GM18858 (cell line): ENCODE data around the gene VSX1.

ENCODE experiments used
- ATAC-seq: cut with Tn5 transposase; IDR thresholded peaks from one replicate; pipeline ENCODE4 v1.9.1; 2021; ENCODE audit not compliant: unreplicated experiment

The VSX1 gene

DNA sequence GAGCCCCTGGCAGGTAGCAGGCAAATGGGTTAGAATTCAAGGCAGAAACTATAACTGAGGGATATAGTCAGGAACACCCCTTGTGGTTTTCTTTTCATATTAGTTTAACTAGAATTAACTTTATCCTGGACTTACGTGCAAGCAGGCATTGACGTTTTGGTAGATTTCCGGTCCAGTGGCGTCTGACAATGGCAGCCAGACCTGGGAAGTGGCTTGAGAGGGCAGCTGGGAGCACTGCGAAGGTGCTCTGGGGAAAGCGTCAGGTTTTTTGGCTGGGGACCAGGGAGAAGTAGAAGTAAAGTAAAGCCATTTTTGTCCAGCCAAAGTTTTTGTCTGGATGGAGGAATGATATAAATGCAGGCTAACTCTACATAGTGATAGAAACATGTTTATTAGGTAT is 15.6 kb downstream of the VSX1 start:
- ATAC-seq = no peak

DNA sequence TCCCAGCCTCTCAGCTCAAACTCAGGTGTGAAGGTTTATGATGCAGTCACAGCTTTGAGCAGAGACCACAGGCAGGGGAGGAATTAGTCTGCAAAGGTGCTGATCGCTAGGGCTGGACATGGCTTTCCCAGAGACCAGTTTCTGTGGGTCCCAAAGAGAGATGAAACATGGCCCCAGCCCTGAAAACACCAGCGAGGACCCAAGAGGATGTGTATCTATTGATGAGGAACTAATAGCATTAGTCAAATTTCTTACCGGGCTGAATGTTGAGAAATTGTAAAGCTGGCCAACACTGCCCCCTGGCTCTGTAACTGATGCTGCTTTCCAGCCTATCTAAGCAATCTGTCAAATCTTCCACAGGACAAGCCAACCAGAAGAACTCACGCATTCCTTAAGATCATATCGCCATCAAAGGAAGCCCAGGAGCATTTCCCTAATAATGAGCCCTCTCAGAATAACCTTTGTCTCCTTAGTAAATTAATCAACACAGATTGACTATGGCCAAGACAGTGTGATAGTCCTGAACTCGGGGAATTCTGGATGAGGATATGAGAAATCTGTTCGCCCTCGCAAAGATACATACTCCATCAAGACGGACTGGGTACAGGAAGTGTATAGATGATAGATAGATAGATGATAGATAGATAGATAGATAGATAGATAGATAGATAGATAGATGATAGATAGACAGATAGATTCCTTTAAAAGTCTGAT is 16.2 kb downstream of the VSX1 start:
- ATAC-seq = no peak

DNA sequence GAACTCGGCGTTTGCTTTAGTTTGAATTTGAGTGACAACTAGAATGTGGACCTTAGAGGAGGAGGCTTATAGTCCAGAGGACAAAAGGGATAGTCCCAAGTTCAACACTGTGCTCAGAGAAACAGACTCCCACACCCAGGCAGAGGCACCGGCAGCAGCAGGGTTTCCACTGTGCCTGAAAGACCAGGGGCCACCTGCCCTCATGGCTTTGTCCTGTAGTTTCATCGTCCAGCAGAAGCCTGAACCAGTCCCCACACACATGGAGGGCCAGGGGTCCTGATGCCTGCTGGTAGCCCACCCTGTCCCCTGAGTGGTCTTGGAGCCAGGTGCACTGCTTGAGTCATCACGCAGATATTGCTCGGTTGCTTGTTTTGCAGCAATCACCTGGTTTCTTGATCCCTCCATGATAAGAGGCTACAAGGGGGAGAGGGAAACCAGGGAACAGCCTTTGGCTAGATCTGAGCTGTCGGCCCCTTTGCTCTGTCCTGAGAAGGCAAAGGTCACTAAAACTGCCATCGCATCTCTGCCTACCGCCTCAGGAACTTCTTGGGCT is 16.8 kb downstream of the VSX1 start:
- ATAC-seq = no peak

DNA sequence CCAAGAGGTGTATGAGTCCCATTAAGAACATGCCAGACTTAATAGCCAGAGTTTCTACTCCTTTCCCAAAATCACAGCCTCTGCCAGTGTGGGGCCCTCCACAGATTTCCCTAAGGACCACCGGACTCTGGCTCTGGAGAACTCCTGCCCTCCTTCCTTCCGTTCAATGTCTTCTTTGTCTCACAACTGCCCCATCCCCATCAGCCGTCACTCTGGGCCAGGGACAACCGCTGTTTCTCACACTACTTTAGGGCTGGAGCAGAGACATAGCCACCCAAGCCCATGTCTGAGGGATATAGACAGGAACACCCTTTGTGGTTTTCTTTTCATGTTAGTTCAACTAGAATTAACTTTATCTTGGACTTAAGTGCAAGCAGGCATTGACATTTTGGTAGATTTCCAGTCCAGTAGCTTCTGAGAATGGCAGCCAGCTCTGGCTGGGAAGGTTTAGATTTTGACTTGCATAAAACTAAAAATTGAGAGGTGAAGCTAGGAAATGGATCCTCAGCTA is 17.3 kb downstream of the VSX1 start:
- ATAC-seq = no peak

DNA sequence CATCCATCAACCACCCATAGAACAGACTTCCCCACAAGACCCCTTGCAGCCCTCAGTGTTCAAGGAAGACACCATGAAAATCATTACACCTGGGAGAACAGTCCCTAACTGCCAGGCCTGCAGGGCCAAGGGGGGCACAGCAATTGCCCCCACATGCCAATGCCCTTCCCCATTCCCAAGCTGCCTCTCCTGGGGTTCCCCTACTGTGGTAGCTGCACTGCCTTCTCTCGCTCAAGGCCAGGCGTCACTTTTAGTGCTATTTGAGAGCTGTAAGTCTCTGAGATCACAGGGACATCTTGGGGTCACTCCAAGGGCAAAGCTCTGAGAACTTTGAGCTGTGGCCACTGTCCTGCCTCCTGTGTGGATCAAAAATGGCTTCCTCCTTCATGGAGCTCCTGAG is 18.0 kb downstream of the VSX1 start:
- no peak for ATAC-seq

DNA sequence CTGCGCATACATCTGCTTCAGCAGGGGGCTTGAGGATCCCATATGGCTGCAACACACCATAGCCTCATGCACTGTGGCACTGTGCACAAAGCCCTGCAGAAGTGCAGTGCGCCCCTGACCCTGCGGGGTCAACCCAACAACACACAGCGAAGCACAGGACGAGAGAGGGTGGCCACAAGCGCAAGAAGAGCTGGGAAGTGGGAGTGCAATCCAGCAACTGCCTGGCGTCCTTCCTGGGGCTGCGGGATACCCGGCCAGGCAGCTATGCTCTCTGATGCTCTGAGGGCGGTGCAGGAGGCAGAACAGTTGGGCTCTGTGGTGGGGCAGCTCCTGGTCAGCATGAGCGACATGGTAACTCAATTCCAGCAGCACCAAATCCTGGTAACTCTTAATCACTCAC is 18.4 kb downstream of the VSX1 start:
- ATAC-seq = no peak

DNA sequence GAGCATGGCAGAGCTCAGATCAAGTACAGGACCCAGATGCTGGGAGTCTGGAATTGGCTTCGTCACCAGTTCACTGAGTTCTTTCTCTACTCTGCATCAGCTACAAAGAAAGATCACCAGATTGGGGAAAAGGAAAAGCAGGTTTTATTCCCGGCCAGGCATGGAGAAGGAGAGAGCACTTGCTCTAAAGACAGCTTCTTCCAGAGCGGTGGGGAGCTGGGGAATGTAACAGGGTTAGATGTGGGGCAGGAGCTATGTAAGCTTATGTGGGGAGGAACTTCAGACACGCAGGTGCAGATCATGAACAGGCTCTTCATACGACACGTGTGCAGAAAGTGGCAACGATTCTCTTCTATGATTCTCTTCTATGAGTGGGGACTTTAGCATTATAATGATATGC is 19.1 kb downstream of the VSX1 start:
- no peak for ATAC-seq

DNA sequence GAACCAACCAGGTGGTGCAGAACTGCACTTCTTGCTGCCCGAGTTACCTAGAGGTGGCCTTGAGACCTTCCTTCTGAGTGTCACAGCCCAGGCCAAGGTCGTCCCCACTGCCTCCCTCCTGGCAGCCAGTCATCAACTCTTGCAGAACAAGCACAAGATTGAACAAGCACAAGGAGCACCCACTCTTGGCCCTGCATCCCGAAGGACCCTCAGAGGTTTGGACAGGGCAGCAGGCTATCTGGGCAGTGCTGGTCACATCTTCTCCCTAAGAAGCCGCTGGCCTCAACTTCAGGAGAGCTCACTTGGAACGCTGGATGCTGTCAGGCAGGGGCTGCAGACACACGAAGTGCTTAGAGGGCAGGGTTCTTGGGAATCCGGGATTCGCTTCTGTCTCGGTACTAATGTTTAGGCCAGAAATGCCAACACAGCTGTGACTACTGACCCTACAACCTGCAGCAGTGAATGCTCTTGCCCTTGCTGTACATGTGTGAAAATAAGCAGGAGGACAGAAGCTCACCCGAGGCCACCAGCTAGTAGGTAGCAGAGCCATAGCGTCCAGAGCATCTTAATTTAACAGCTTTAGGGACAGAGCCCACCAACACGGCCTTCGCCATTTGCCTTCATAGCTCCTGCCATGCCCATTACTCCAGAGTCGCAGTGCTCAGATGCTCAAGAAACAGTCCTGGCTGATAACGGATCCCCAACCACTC is 20.0 kb downstream of the VSX1 start:
- ATAC-seq = no peak

DNA sequence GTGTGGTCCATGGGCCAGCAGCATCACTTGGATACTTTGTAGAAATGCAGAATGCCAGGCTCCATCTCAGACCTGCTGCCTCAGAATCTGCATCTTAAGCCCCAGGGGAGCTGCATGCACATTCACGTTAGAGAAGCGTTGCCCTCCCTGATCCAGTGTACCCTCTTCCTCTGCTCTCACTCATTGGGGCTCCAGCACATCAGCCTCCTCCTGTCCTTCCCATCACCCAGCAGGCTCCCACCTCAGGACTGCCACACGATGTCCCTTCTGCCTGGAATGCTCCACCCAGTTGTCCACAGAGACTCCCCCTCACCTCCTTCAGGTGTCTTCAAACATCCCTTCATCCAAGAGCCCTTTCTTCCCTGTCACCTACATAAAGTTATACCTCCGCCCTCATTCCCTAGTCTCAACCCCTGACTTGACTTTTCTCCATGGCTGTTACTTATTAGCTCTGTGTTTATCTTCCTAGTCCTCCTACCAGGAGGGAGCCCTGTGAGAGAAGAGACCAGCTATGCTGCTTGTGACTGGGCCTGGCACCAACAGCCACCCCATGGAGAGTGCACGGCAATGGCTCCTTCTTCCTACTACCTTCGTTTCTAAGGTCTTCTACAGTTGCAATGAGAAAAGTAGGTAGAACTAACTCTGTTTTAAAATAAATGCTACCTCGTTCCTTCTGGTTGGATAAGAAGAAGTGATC is 20.7 kb downstream of the VSX1 start:
- no peak for ATAC-seq

DNA sequence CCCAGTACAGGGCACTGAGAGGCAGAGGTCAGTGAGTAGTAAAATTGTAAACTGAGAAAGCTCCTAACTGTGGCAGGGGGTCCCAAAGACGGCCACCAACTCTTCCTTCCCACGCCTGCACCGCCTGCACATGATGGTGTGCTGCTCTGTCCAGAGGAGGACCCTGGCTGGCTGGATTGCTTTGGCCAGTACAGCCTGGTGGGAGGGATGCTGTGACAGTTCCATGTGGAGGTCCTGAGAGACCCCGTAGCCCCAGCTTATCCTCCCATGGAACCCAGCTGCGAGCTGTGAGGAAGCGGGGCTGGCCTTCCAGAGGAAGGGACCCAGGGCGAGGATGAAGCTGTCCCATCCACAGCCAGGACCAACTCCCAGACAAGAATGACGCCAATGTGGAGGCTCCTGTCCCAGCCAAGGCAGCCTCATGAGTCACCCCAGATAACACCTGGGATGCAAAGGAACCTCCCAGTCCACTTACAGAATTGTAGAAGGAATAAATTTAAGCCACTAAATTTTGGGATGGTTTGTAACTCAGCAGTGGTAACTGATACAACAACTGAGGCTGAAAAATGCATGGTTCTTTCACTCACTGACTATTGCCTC is 22.0 kb downstream of the VSX1 start:
- ATAC-seq = no peak

DNA sequence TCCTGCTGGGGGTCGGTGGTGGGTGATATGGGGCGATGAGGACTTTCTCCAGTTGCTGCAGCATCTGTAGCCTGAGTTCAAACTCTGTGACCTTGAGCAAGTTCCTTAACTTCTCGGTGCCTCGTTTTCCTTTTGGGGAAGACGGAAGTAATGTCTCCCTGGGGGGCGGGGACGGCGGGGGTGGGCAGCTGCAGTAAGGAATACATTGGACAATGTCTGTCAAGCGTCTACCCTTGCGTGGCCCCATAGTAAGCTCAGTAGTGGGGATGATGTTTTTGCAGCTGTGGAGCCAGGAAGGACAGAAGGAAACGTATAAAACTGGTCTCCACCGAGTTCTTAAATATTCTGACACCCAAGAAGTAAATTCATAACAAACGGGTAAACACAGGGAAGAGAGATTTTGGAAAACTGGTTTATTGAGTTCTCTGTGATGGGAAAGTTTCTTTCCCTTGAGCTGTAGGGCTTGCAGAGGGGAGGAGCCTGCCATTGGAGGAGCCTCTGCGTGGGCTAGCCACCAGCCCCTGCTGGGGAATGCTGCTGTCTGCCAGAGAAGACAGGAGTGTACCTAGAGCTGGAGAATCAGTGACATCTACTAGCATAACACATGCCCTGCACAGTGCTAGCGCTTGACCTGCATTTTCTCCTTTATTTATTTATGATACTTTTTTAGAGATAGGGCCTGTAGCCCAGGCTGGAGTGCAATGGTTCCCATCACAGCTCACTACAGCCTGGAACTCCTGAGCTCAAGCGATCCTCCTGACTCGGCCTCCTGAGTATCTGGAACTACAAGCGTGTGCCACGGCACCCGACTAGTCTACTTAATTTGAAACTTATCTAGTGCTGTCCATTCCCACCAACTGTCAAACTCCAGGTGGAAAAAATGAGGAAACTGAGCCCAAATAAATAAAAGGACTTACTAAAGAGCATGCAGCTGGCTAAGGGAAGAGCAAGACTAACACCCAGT is 22.8 kb downstream of the VSX1 start:
- no peak for ATAC-seq

DNA sequence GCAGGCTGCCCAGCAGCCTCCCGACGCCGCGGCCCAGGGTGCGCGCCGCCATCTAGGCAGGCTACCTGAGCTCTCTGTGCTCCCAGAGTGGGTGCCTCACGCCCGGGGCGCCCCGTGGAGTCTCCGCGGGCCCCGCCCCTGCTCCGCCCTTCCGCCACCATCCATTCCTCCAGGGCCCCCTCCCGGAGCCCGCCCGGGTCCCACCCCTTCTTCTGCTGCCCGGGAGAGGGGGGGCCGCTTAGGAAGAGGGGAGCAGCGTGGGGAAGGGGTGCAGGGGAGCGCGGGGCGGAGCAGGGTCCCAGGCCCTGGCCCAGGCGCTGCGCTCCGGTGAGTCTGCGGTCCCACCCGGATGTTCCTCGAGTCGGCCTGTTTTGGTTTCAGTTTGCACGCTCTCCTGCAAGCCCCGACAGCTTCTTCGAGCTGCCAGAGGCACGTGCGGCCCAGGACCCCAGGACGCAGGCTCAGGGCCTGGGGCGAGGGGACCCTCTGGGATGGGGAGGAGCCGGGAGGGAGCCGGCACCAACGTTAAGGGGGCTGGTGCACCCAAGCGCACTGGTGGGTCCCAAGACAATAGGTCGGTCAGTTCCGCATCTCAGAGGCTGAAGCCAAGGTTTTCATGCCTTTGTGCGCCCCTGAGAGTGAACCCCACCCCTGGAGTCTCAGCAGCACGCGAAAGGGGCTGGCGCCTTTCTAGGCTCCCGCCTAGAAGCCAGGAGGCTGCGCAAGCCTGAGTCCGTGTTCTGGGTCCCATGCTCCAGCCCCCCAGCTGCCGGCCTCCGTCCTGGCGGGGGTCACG is 23.7 kb downstream of the VSX1 start, which contains the start of gene ACSS1:
TSS of gene ACSS1 (minus strand) at position 89 of the 796 bp plus-strand sequence. CDS start at position 52, 37 bp downstream.
- peak; percentile 48 for ATAC-seq

DNA sequence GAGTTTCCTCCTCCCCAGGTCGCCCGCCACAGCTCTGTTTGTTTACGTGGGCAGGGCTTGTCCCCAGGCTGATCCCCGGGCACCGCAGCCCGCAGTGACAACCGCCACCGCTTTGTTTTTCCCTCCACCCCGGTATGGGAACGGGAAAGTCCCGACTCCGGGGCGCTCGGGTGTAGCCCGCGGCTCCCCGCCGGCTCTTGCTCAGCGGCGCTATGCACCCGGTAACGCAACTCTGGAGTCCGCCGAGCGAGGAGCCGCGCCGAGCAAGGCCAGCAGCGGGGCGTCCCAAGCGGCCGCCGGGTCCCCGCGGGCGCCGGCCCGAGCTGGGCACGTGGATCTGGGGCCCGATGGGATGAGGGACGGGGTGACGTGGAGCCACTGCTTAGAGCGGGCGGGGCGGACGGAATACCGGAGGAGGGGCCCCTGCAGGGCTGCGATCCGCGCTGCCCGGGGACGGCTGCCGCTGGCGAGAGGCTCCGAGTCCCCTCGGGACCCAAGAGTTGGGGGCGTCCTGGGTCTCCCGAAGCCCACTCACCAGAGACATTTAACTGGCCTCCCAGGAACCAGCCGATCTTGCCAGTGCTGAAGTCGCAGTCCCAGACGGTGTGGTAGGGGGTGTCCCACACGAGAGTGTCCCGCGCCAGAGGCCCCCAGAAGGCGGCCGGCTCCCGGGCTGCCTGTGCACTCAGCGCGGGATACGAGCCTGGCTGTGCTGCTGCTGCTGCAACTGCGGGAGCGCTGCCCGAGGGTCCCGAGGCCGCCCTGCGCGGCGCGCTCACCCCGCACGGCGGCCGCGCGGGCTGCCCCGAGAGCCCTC is 24.5 kb downstream of the VSX1 start:
- ATAC-seq = peak; percentile 27

DNA sequence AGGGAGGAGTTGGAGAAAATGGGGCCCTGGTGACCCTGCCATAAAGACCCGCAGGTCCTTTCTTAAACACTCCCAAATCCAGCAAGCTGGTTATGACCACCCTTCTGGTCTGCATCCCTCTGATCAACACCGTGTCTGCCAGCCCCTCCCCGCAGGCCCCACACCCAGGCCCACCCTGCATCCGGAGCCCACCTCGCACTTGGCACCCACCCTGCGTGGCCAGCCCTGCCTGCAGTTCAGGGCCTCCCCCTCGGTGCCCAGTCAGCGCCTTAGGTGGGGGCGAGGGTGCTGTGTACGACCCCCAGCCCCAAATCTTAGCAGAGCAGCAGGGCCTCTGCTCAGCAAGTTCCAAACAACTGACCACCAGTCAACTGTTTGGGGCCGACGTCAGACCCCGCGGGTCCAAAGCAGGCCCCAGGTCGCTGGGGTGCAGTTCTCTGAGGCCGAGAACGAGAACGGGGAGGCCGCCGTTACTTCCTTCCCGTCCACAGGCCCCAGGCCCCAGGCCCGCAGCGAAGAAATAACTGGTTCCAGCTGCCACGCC is 25.2 kb downstream of the VSX1 start:
- ATAC-seq = no peak

DNA sequence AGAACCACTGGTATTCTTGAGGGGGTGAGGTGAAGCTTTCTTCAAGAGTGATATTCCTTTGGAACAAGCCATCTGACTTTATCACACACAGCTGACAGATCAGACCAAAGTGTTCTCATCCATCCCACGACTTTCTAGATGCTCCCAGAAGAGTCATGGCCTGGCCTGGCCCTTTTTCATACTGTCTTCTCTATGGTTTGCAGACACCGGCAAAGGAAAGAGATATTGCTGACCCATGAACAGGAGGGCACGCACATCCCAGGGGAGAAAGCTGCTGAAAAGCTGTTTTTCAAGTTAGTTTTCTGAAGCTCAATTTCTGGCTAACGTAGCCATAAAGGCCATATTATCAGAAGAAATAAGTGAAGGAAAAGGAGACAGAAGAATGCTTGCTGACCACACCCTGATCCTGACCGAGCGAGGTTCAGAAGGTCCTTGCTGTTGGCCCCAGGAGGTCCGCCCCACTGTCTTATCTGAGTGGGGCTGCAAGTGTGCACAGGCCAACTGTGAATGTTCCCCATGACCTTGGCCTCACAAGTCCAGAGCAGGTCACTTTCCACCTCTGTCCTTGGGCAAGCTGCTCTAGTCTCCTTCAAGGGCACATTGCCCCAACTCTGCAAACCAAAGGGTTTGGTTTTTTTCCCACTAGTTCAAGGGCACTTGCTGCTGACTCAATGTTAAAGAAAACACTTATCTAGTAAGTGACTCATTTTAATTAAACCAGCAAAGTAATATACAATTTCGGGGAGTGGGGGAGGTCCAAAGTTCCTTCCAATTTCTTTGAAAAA is 26.0 kb downstream of the VSX1 start:
- no peak for ATAC-seq

DNA sequence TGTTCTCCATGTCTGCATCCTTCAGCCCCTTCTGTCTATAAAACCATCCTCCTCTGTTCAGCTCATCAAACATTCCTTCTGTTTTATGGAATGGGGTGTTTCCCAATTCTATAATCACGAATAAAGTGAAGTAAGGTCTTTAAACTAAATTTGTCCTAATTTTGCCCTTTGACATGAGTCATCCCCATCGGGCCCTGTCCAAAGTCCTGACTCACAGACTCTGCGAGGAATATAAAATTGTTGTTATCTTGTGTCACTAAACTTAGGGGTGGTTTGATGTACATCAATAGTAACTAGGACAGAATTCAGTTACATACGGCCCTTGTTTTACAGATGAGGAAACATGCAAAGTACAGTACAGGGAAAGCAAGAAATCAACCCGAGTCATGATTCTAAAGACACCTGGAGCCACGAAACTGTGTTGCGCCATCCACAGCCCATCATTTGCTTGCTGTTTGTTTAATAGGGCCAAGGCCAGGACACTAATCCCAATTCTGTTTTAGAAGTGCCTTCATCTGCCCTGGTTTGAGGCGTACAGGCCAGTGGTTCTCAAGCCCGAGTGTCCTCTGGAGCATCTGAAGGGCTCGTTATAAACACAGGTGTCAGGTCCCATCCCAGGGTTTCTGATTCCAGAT is 26.8 kb downstream of the VSX1 start:
- no peak for ATAC-seq
